H1 (cell line): ENCODE data around the gene ACTG2. TPM values are rescaled to one million over a fixed set of nuclear protein-coding genes. Genes with fewer than 3 reads are reported as not detected.
"Not testable (repeated sequence)": the region's sequence is repeated elsewhere in the genome, so short reads cannot be mapped to it uniquely, and the experiment has no call there.

Experiments used
- CTCF ChIA-PET: fragments of 300-600 bp; sonication (Branson Sonifier 250); formaldehyde crosslinking; loops from one replicate; lab custom pipeline; 2021; ENCODE audit not compliant: partially characterized antibody; lab: Charles Lee
- POLR2A ChIA-PET: fragments of 300-600 bp; sonication (Branson Sonifier 250); formaldehyde crosslinking; loops from one replicate; lab custom pipeline; 2021; ENCODE audit warnings: inconsistent platforms; ENCODE audit not compliant: partially characterized antibody; lab: Charles Lee
- DNase-seq, 2 experiments: peaks; one replicate each; pipeline versions ENCODE4 v3.0.0 to v3.0.0-alpha.2; 2010 to 2022; ENCODE audit warnings: low spot score in 2 of 2, low read depth in 1 of 2, mixed read lengths in 1 of 2
- FAIRE-seq: peaks from 2 replicates; lab custom pipeline; 2011; peaks lifted over from hg19 to GRCh38; lab: Jason Lieb, UNC
- H2AFZ ChIP-seq: 2 replicates; pipeline ENCODE4 v1.8.1; 2012; ENCODE audit warnings: low read length, inconsistent platforms
- H2AK5ac ChIP-seq: 2 replicates; pipeline ENCODE4 v1.6.1; 2013; ENCODE audit warnings: low read depth, low read length
- H2BK120ac ChIP-seq: replicated peaks from 2 replicates; pipeline ENCODE3; 2013; ENCODE audit warnings: low read depth, low read length, inconsistent platforms
- H2BK12ac ChIP-seq: 2 replicates; pipeline ENCODE4 v1.6.1; 2013; ENCODE audit warnings: low read depth, low read length
- H2BK15ac ChIP-seq: 2 replicates; pipeline ENCODE4 v1.6.1; 2013; ENCODE audit warnings: low read length
- H2BK20ac ChIP-seq: 2 replicates; pipeline ENCODE4 v1.6.1; 2013; ENCODE audit warnings: low read length
- H2BK5ac ChIP-seq: 2 replicates; pipeline ENCODE4 v1.6.1; 2013; ENCODE audit warnings: low read depth, low read length
- H3K14ac ChIP-seq: 2 replicates; pipeline ENCODE4 v1.6.1; 2013; ENCODE audit warnings: inconsistent platforms; ENCODE audit not compliant: insufficient read length
- H3K18ac ChIP-seq: 2 replicates; pipeline ENCODE4 v1.6.1; 2013; ENCODE audit warnings: low read length; ENCODE audit errors: extremely low read depth
- H3K23ac ChIP-seq: 2 replicates; pipeline ENCODE4 v1.6.1; 2013; ENCODE audit warnings: inconsistent platforms; ENCODE audit not compliant: insufficient read length
- H3K23me2 ChIP-seq: 2 replicates; pipeline ENCODE4 v1.6.1; 2013; ENCODE audit warnings: low read depth, low read length
- H3K27ac ChIP-seq: 2 replicates; pipeline ENCODE4 v1.6.1; 2011; ENCODE audit warnings: low read depth, low read length, inconsistent platforms
- H3K27me3 ChIP-seq, 4 experiments: replicated peaks in 1 of 4; 1 replicate in 1 of 4; 2 replicates in 3 of 4; pipeline versions ENCODE4 v1.6.1 to v1.8.1; 2011 to 2013; ENCODE audit warnings: low read length in 3 of 4, mild to moderate bottlenecking in 3 of 4, inconsistent platforms in 2 of 4, mixed read lengths in 2 of 4, moderate library complexity in 1 of 4; ENCODE audit not compliant: control insufficient read depth in 3 of 4, insufficient read depth in 3 of 4; ENCODE audit errors: extremely low read depth in 1 of 4
- H3K36me3 ChIP-seq, 4 experiments: 2 replicates each; pipeline versions ENCODE4 v1.6.1 to v1.8.1; 2011 to 2013; ENCODE audit warnings: mild to moderate bottlenecking in 4 of 4, low read length in 3 of 4, moderate library complexity in 2 of 4, control low read depth in 1 of 4, inconsistent platforms in 1 of 4; ENCODE audit not compliant: insufficient read depth in 4 of 4, control insufficient read depth in 2 of 4
- H3K4ac ChIP-seq: replicated peaks from 2 replicates; pipeline ENCODE3; 2013; ENCODE audit warnings: low read length, low read depth, mixed read lengths, inconsistent platforms; ENCODE audit not compliant: insufficient read length
- H3K4me1 ChIP-seq, 4 experiments: replicated peaks in 1 of 4; 1 replicate in 1 of 4; 2 replicates in 3 of 4; pipeline versions ENCODE4 v1.6.1 to v1.8.1; 2011 to 2013; ENCODE audit warnings: low read length in 3 of 4, inconsistent platforms in 2 of 4, mixed read lengths in 1 of 4; ENCODE audit not compliant: insufficient read depth in 4 of 4, control insufficient read depth in 3 of 4
- H3K4me2 ChIP-seq, 2 experiments: 2 replicates each; pipeline versions ENCODE4 v1.6.1 to v1.8.1; 2011 to 2013; ENCODE audit warnings: low read depth in 2 of 2, low read length in 2 of 2, control low read depth in 1 of 2, inconsistent platforms in 1 of 2, mild to moderate bottlenecking in 1 of 2; ENCODE audit not compliant: insufficient read depth in 1 of 2
- H3K4me3 ChIP-seq, 4 experiments: fragments of 200-600, 300-600 bp in 1 of 4; sonication (generic), shearing (Covaris generic), sonication (Bioruptor Twin) in 1 of 4; 2 replicates each; pipeline versions ENCODE4 v1.5.1 to v1.8.1; 2011 to 2016; ENCODE audit warnings: low read length in 4 of 4, low read depth in 3 of 4, control low read depth in 2 of 4, inconsistent platforms in 2 of 4, mild to moderate bottlenecking in 2 of 4, mixed read lengths in 1 of 4, moderate library complexity in 1 of 4; ENCODE audit not compliant: insufficient read depth in 2 of 4; ENCODE audit errors: extremely low read depth in 1 of 4
- H3K56ac ChIP-seq: replicated peaks from 2 replicates; pipeline ENCODE3; 2013; ENCODE audit warnings: low read depth, mild to moderate bottlenecking, mixed read lengths, low read length, inconsistent platforms; ENCODE audit not compliant: insufficient read length
- H3K79me1 ChIP-seq: 2 replicates; pipeline ENCODE4 v1.6.1; 2013; ENCODE audit warnings: low read depth, low read length, control low read depth
- H3K79me2 ChIP-seq, 2 experiments: 2 replicates each; pipeline versions ENCODE4 v1.6.1 to v1.8.1; 2012 to 2013; ENCODE audit warnings: low read length in 2 of 2, mild to moderate bottlenecking in 2 of 2, inconsistent platforms in 1 of 2; ENCODE audit not compliant: insufficient read depth in 2 of 2, control insufficient read depth in 1 of 2
- H3K9ac ChIP-seq, 4 experiments: replicated peaks in 1 of 4; 1 replicate in 1 of 4; 2 replicates in 3 of 4; pipeline versions ENCODE4 v1.6.1 to v1.8.1; 2011 to 2013; ENCODE audit warnings: low read depth in 3 of 4, low read length in 3 of 4, control low read depth in 2 of 4, mild to moderate bottlenecking in 2 of 4, moderate library complexity in 2 of 4, inconsistent platforms in 1 of 4; ENCODE audit errors: extremely low read depth in 1 of 4
- H3K9me3 ChIP-seq, 2 experiments: 2 replicates each; pipeline versions ENCODE4 v1.6.1 to v1.8.1; 2012 to 2013; ENCODE audit warnings: mild to moderate bottlenecking in 2 of 2, moderate library complexity in 2 of 2, control low read depth in 1 of 2, inconsistent platforms in 1 of 2, low read depth in 1 of 2, low read length in 1 of 2, mixed read lengths in 1 of 2; ENCODE audit not compliant: insufficient read depth in 2 of 2
- H4K20me1 ChIP-seq, 2 experiments: replicated peaks in 1 of 2; 2 replicates each; pipeline versions ENCODE3 to v1.8.1; 2011 to 2013; ENCODE audit warnings: inconsistent platforms in 2 of 2, low read length in 2 of 2, mild to moderate bottlenecking in 1 of 2; ENCODE audit not compliant: insufficient read depth in 2 of 2, control insufficient read depth in 1 of 2
- H4K5ac ChIP-seq: 2 replicates; pipeline ENCODE4 v1.6.1; 2013; ENCODE audit warnings: low read length, low read depth, mixed read lengths, inconsistent platforms; ENCODE audit not compliant: insufficient read length
- H4K8ac ChIP-seq: 2 replicates; pipeline ENCODE4 v1.8.0; 2013; ENCODE audit warnings: mild to moderate bottlenecking, moderate library complexity, low read length, inconsistent platforms; ENCODE audit not compliant: insufficient read depth; ENCODE audit errors: extremely low read depth
- H4K91ac ChIP-seq: replicated peaks from 2 replicates; pipeline ENCODE3; 2013; ENCODE audit warnings: low read length, mixed read lengths, inconsistent platforms; ENCODE audit not compliant: insufficient read length
- WGBS, 2 experiments: shearing (Covaris generic) in 1 of 2; methylation state at CpG; one replicate each; pipeline versions ENCODE4 v1.1.6 to v1.1.7; 2013 to 2015; ENCODE audit warnings: low lambda C conversion rate in 2 of 2, mixed read lengths in 2 of 2, inconsistent platforms in 1 of 2, low coverage in 1 of 2, missing lambda C conversion rate in 1 of 2; ENCODE audit not compliant: insufficient replicate concordance in 2 of 2, insufficient coverage in 1 of 2, insufficient read length in 1 of 2; ENCODE audit errors: extremely low coverage in 1 of 2, missing lambda C conversion rate in 1 of 2; 5-methylcytosine and 5-hydroxymethylcytosine counted together
- polyA plus RNA-seq, 7 experiments: library from polyadenylated mRNA; depleted of rRNA in 3 of 7; stranded (reverse) in 5 of 7; unstranded in 2 of 7; fragments of >200 nt in 5 of 7; fragments of 200-250 nt in 2 of 7; gene quantifications; 1 replicate in 5 of 7; 2 replicates in 1 of 7; 4 replicates in 1 of 7; pipeline versions ENCODE4 v1.2.1 to v1.2.3, GENCODE V29; 2011 to 2013; ENCODE audit warnings: missing spikeins in 2 of 7, mixed read lengths in 2 of 7
- total RNA-seq: library from RNA; stranded (reverse); fragmentation: NEBNext Ultra II Directional; extraction: Animal tissue kit (Norgen Biotek cat#: 25700); gene quantifications from 2 replicates; pipeline ENCODE4 v1.2.1, GENCODE V29; 2021

Gene ACTG2
- total and polyA plus RNA-seq, 2 of the 8 experiments (the other 6 are each of a cell fraction or from before 2014, with no cell fraction given), result 6.2 to 13.7 TPM

DNA sequence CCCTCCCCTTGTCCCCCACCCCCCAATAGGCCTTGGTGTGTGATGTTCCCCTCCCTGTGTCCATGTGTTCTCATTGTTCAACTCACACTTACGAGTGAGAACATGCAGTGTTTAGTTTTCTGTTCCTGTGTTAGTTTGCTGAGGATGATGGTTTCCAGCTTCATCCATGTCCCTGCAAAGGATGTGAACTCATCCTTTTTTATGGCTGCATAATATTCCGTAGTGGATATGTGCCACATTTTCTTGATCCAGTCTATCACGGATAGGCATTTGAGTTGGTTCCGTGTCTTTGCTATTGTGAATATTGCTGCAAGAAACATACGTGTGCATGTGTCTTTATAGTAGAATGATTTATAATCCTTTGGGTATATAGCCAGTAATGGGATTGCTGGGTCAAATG lies 14.8 kb upstream of the ACTG2 start:
- CTCF ChIA-PET, H3K27me3 ChIP-seq, FAIRE-seq: not testable (repeated sequence)

More for the DNA sequence above, 14.8 kb upstream of the ACTG2 start:
- H4K91ac ChIP-seq, H3K79me2 ChIP-seq, H4K8ac ChIP-seq, H3K18ac ChIP-seq, H3K4me1 ChIP-seq, H2BK120ac ChIP-seq, H3K14ac ChIP-seq, H3K23ac ChIP-seq, H2BK20ac ChIP-seq, H3K36me3 ChIP-seq, H3K79me1 ChIP-seq, H3K27ac ChIP-seq, H2AK5ac ChIP-seq, H4K5ac ChIP-seq, H4K20me1 ChIP-seq, H3K4me2 ChIP-seq, H2BK15ac ChIP-seq, H3K9me3 ChIP-seq, H2AFZ ChIP-seq, DNase-seq, H2BK5ac ChIP-seq, H3K56ac ChIP-seq, H3K4me3 ChIP-seq, H3K23me2 ChIP-seq, H3K4ac ChIP-seq, POLR2A ChIA-PET, H2BK12ac ChIP-seq, H3K9ac ChIP-seq: not testable (repeated sequence)
- 94% methylated on average over 5 of the region's 5 CpGs; no CpG with 5 or more reads in 1 of the 2 experiments for whole genome bisulfite sequencing, 2 experiments
